Muscle layer of duodenum (tissue), 2 donors: Measurements from ENCODE around the gene ZNF71.

Source experiments
- H3K27ac ChIP-seq: one replicate; pipeline ENCODE4 v1.7.0; 2013; ENCODE audit warnings: mild to moderate bottlenecking, low read length
- H3K27me3 ChIP-seq: one replicate; pipeline ENCODE4 v1.7.0; 2013; ENCODE audit warnings: low read depth, mild to moderate bottlenecking, control low read depth, low read length
- H3K36me3 ChIP-seq, 2 donors: one replicate each; pipeline ENCODE4 v1.7.0; 2013; ENCODE audit warnings: low read length in 2 of 2, control low read depth in 1 of 2, mild to moderate bottlenecking in 1 of 2; ENCODE audit not compliant: insufficient read depth in 2 of 2, control insufficient read depth in 1 of 2
- H3K4me1 ChIP-seq, 2 donors: one replicate each; pipeline ENCODE4 v1.7.0; 2013; ENCODE audit warnings: low read length in 2 of 2, mild to moderate bottlenecking in 2 of 2, control low read depth in 1 of 2, moderate library complexity in 1 of 2; ENCODE audit not compliant: insufficient read depth in 2 of 2, control insufficient read depth in 1 of 2
- H3K4me3 ChIP-seq, 2 donors: one replicate each; pipeline ENCODE4 v1.7.0; 2013; ENCODE audit warnings: low read length in 2 of 2, low read depth in 1 of 2, mild to moderate bottlenecking in 1 of 2
- H3K9me3 ChIP-seq, 2 donors: one replicate each; pipeline ENCODE4 v1.7.0; 2013; ENCODE audit warnings: low read length in 2 of 2, control low read depth in 1 of 2, mild to moderate bottlenecking in 1 of 2; ENCODE audit not compliant: control insufficient read depth in 1 of 2
- donor health status: healthy.

The ZNF71 gene

GRCh38 chr19:56594783-56595547, at the start of gene ZNF71:
TSS of gene ZNF71 (plus strand) at chr19:56595302. CDS start at chr19:56601559, 6,257 bp downstream.
- peak within 1 kb of the TSS; percentile 37 for H3K27ac ChIP-seq
- peaks cover 0 to 17% of the 10 kb centered on the region in 2 donors for H3K36me3 ChIP-seq
- no peaks in the 10 kb centered on the region for H3K27me3 ChIP-seq
- H3K4me1 ChIP-seq, result peaks cover 4 to 10% of the 10 kb centered on the region in 2 donors
- peak within 1 kb of the TSS; percentile 84 to 100 for H3K4me3 ChIP-seq
- H3K9me3 ChIP-seq, result peaks cover 0 to 8% of the 10 kb centered on the region in 2 donors

DNA sequence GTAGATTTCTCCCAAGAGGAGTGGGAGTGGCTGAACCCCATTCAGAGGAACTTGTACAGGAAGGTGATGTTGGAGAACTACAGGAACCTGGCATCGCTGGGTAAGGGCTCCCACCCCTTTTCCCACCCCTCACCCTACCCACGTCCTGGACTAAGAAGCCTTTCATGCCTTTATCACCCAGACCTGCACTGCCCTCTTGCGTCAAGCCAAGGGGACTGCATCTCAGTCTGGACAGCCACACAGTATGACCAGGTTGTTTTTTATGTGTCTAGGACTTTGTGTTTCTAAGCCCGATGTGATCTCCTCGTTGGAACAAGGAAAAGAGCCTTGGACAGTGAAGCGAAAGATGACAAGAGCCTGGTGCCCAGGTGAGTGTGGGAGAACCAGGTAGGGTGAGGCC, 47.6 kb upstream of the ZNF71 start:
- no peak overlapping the region for H3K27ac ChIP-seq
- H3K36me3 ChIP-seq, result peaks cover 35 to 92% of the 10 kb centered on the region in 2 donors
- H3K27me3 ChIP-seq, result no peaks in the 10 kb centered on the region
- peak overlapping the region; percentile 38 to 54 for H3K4me3 ChIP-seq
- H3K9me3 ChIP-seq, result peaks cover 68 to 85% of the 10 kb centered on the region in 2 donors
- no peaks in the 10 kb centered on the region for H3K4me1 ChIP-seq

- H3K4me3 ChIP-seq, result peak overlapping the region; percentile 35 to 55
- peaks cover 28 to 81% of the 10 kb centered on the region in 2 donors for H3K36me3 ChIP-seq
- H3K9me3 ChIP-seq, result peaks cover 69 to 87% of the 10 kb centered on the region in 2 donors
Measured at GRCh38 chr19:56554272-56554869, 40.7 kb upstream of the ZNF71 start.

GRCh38 chr19:56562766-56563165, 32.3 kb upstream of the ZNF71 start:
- Histone ChIP-seq H3K9me3 (peaks cover 42 to 71% of the 10 kb centered on the region in 2 donors), H3K27ac (no peak overlapping the region), H3K4me1 (peaks cover 0 to 9% of the 10 kb centered on the region in 2 donors), H3K4me3 (peak overlapping the region in 1 of 2 donors; percentile 49), H3K36me3 (peaks cover 0 to 30% of the 10 kb centered on the region in 2 donors), H3K27me3 (no peaks in the 10 kb centered on the region)

More at GRCh38 chr19:56554272-56554869, 40.7 kb upstream of the ZNF71 start:
- no peak overlapping the region for H3K27ac ChIP-seq
- no peaks in the 10 kb centered on the region for H3K4me1 ChIP-seq
- H3K27me3 ChIP-seq, result no peaks in the 10 kb centered on the region

- peaks cover 48 to 52% of the 10 kb centered on the region in 2 donors for H3K9me3 ChIP-seq
- peaks cover 12 to 48% of the 10 kb centered on the region in 2 donors for H3K36me3 ChIP-seq
- peak overlapping the region; percentile 70 for H3K27ac ChIP-seq
- H3K4me3 ChIP-seq, result peak overlapping the region; percentile 89 to 100
- H3K27me3 ChIP-seq, result no peaks in the 10 kb centered on the region
- H3K4me1 ChIP-seq, result peaks cover 0 to 14% of the 10 kb centered on the region in 2 donors
Measured at GRCh38 chr19:56566904-56567273, 28.2 kb upstream of the ZNF71 start.

GRCh38 chr19:56567274-56568120, 27.6 kb upstream of the ZNF71 start, which contains the start of gene ZNF470:
TSS of gene ZNF470 (plus strand) at chr19:56567468. CDS start at chr19:56570312, 2,844 bp downstream.
- peaks cover 0 to 14% of the 10 kb centered on the region in 2 donors for H3K4me1 ChIP-seq
- peak within 1 kb of the TSS; percentile 89 to 100 for H3K4me3 ChIP-seq
- no peaks in the 10 kb centered on the region for H3K27me3 ChIP-seq
- peak within 1 kb of the TSS; percentile 70 for H3K27ac ChIP-seq
- H3K9me3 ChIP-seq, result peaks cover 43 to 49% of the 10 kb centered on the region in 2 donors
- H3K36me3 ChIP-seq, result peaks cover 12 to 51% of the 10 kb centered on the region in 2 donors

GRCh38 chr19:56572589-56572988, 22.5 kb upstream of the ZNF71 start:
- Histone ChIP-seq H3K27ac (no peak overlapping the region), H3K4me1 (peaks cover 0 to 7% of the 10 kb centered on the region in 2 donors), H3K4me3 (peak overlapping the region in 1 of 2 donors; percentile 47), H3K27me3 (no peaks in the 10 kb centered on the region), H3K36me3 (peaks cover 37 to 87% of the 10 kb centered on the region in 2 donors), H3K9me3 (peaks cover 66 to 73% of the 10 kb centered on the region in 2 donors)

- H3K4me1 ChIP-seq, result no peaks in the 10 kb centered on the region
- H3K36me3 ChIP-seq, result peaks cover 37 to 93% of the 10 kb centered on the region in 2 donors
- H3K4me3 ChIP-seq, result peak overlapping the region in 1 of 2 donors; percentile 47
Measured at GRCh38 chr19:56573914-56574313, 21.2 kb upstream of the ZNF71 start.

DNA sequence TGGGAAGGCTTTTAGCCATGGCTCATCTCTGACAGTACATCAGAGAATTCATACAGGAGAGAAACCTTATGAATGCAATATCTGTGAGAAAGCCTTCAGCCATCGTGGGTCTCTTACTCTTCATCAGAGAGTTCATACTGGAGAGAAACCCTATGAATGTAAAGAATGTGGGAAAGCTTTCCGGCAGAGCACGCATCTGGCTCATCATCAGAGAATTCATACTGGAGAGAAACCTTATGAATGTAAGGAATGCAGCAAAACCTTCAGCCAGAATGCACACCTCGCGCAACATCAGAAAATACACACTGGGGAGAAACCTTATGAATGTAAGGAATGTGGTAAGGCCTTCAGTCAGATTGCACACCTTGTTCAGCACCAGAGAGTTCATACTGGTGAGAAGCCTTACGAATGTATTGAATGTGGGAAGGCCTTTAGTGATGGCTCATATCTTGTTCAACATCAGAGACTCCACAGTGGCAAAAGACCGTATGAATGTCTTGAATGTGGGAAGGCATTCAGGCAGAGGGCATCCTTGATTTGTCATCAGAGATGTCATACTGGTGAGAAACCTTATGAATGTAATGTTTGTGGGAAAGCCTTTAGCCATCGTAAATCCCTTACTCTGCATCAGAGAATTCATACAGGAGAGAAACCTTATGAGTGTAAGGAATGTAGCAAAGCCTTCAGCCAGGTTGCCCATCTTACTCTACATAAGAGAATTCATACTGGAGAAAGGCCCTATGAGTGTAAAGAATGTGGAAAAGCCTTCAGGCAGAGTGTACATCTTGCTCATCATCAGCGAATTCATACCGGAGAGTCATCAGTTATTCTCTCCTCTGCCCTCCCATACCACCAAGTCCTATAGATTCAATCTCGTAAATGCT, 17.1 kb upstream of the ZNF71 start:
- Histone ChIP-seq H3K36me3 (peaks cover 25 to 79% of the 10 kb centered on the region in 2 donors), H3K9me3 (peaks cover 88 to 92% of the 10 kb centered on the region in 2 donors), H3K4me1 (no peaks in the 10 kb centered on the region), H3K27me3 (no peaks in the 10 kb centered on the region), H3K27ac (no peak overlapping the region), H3K4me3 (peak overlapping the region; percentile 5 to 56)

More at GRCh38 chr19:56573914-56574313, 21.2 kb upstream of the ZNF71 start:
- H3K27ac ChIP-seq, result no peak overlapping the region
- no peaks in the 10 kb centered on the region for H3K27me3 ChIP-seq
- peaks cover 77 to 79% of the 10 kb centered on the region in 2 donors for H3K9me3 ChIP-seq

DNA sequence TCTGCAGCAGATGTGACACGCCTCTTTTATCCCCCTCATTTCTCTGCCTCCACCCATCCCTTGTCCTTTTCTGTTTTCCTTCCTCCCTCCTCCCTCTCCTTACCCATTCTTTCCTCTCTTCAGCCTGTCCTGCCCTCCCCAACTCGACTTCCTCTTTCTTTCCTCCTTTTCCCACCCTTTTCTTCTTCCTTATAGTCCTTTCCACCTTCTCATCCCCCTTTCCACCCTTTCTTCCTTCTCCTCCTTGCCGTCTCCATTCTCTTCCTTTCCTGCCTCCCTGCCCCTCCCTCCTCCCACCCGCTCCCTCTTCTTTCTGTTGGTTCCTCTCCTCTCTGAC, 688 bp upstream of the ZNF71 start:
- Histone ChIP-seq H3K36me3 (peaks cover 0 to 17% of the 10 kb centered on the region in 2 donors), H3K4me3 (peak overlapping the region; percentile 84 to 100), H3K4me1 (peaks cover 4 to 10% of the 10 kb centered on the region in 2 donors), H3K27ac (no peak overlapping the region), H3K9me3 (peaks cover 0 to 13% of the 10 kb centered on the region in 2 donors), H3K27me3 (no peaks in the 10 kb centered on the region)
